Mesenchymal stem cell (in vitro differentiated cells and primary cell): ENCODE results near the gene TENM3.

Experiments
- DNase-seq: peaks from one replicate; pipeline ENCODE4 v3.0.0-alpha.2; 2013
- H2AFZ ChIP-seq: one replicate; pipeline ENCODE4 v1.6.1; 2013; ENCODE audit warnings: low read depth, mild to moderate bottlenecking, control low read depth, inconsistent platforms, low read length, moderate library complexity
- H2AK5ac ChIP-seq: 2 replicates; pipeline ENCODE4 v1.6.1; 2013; ENCODE audit warnings: low read length, moderate library complexity, mild to moderate bottlenecking, inconsistent platforms; ENCODE audit not compliant: severe bottlenecking
- H2BK120ac ChIP-seq: one replicate; pipeline ENCODE4 v1.6.1; 2013; ENCODE audit warnings: low read depth, mild to moderate bottlenecking, inconsistent platforms, low read length, moderate library complexity
- H2BK12ac ChIP-seq, 2 experiments: one replicate each; pipeline ENCODE4 v1.6.1; 2013; ENCODE audit warnings: inconsistent platforms in 2 of 2, low read length in 2 of 2, mild to moderate bottlenecking in 2 of 2, moderate library complexity in 2 of 2, control low read depth in 1 of 2
- H2BK15ac ChIP-seq: one replicate; pipeline ENCODE4 v1.6.1; 2013; ENCODE audit warnings: mild to moderate bottlenecking, low read depth, inconsistent platforms; ENCODE audit not compliant: poor library complexity, severe bottlenecking
- H2BK5ac ChIP-seq: 2 replicates; pipeline ENCODE4 v1.6.1; 2013; ENCODE audit warnings: low read depth, mild to moderate bottlenecking, low read length, control low read depth, inconsistent platforms; ENCODE audit not compliant: poor library complexity, severe bottlenecking
- H3K14ac ChIP-seq, 2 experiments: one replicate each; pipeline ENCODE4 v1.6.1; 2013; ENCODE audit warnings: inconsistent platforms in 2 of 2, low read length in 2 of 2, control low read depth in 1 of 2, mild to moderate bottlenecking in 1 of 2, moderate library complexity in 1 of 2
- H3K18ac ChIP-seq, 2 experiments: one replicate each; pipeline ENCODE4 v1.6.1; 2013; ENCODE audit warnings: inconsistent platforms in 2 of 2, low read length in 2 of 2, control low read depth in 1 of 2, low read depth in 1 of 2, mild to moderate bottlenecking in 1 of 2
- H3K23ac ChIP-seq, 2 experiments: one replicate each; pipeline ENCODE4 v1.6.1; 2013; ENCODE audit warnings: inconsistent platforms in 2 of 2, low read length in 2 of 2, mild to moderate bottlenecking in 2 of 2, moderate library complexity in 2 of 2, control low read depth in 1 of 2
- H3K27ac ChIP-seq: 2 replicates; pipeline ENCODE4 v1.5.1; 2013; ENCODE audit warnings: mild to moderate bottlenecking, moderate library complexity, low read length, control low read depth, inconsistent platforms; ENCODE audit not compliant: poor library complexity, severe bottlenecking
- H3K27me3 ChIP-seq, 2 experiments: 2 replicates each; pipeline versions ENCODE4 v1.6.1 to v1.7.0; 2013; ENCODE audit warnings: low read length in 2 of 2, mild to moderate bottlenecking in 2 of 2, moderate library complexity in 2 of 2, control low read depth in 1 of 2, inconsistent platforms in 1 of 2; ENCODE audit not compliant: control insufficient read depth in 1 of 2, insufficient read depth in 1 of 2
- H3K36me3 ChIP-seq, 2 experiments: 2 replicates each; pipeline versions ENCODE4 v1.6.1 to v1.7.0; 2013; ENCODE audit warnings: low read length in 2 of 2, control low read depth in 1 of 2, inconsistent platforms in 1 of 2, low read depth in 1 of 2, mild to moderate bottlenecking in 1 of 2; ENCODE audit not compliant: insufficient read depth in 2 of 2, control insufficient read depth in 1 of 2
- H3K4ac ChIP-seq, 2 experiments: one replicate each; pipeline ENCODE4 v1.6.1; 2013; ENCODE audit warnings: inconsistent platforms in 2 of 2, low read length in 2 of 2, mild to moderate bottlenecking in 2 of 2, moderate library complexity in 2 of 2, control low read depth in 1 of 2, low read depth in 1 of 2
- H3K4me1 ChIP-seq: 2 replicates; pipeline ENCODE4 v1.6.1; 2013; ENCODE audit warnings: low read depth, low read length, control low read depth; ENCODE audit not compliant: control insufficient read depth, insufficient read depth
- H3K4me2 ChIP-seq: 2 replicates; pipeline ENCODE4 v1.6.1; 2013; ENCODE audit warnings: low read length, mild to moderate bottlenecking, inconsistent platforms; ENCODE audit not compliant: poor library complexity, severe bottlenecking
- H3K4me3 ChIP-seq, 2 experiments: 2 replicates each; pipeline versions ENCODE4 v1.5.1 to v1.7.0; 2013; ENCODE audit warnings: low read length in 2 of 2, mild to moderate bottlenecking in 2 of 2, control low read depth in 1 of 2, low read depth in 1 of 2; ENCODE audit not compliant: insufficient read depth in 1 of 2
- H3K79me1 ChIP-seq: replicated peaks from 2 replicates; pipeline ENCODE4 v1.6.1; 2013; ENCODE audit warnings: mild to moderate bottlenecking, control low read depth, low read length, inconsistent platforms; ENCODE audit not compliant: poor library complexity, severe bottlenecking
- H3K9ac ChIP-seq: 2 replicates; pipeline ENCODE4 v1.7.0; 2013; ENCODE audit warnings: mild to moderate bottlenecking, low read length, moderate library complexity
- H3K9me3 ChIP-seq: 2 replicates; pipeline ENCODE4 v1.7.0; 2013; ENCODE audit warnings: mild to moderate bottlenecking, low read length; ENCODE audit not compliant: control insufficient read depth
- H4K8ac ChIP-seq: one replicate; pipeline ENCODE4 v1.6.1; 2013; ENCODE audit warnings: inconsistent platforms, mild to moderate bottlenecking, low read length, moderate library complexity
- H4K91ac ChIP-seq: one replicate; pipeline ENCODE4 v1.6.1; 2013; ENCODE audit warnings: mild to moderate bottlenecking, low read length, inconsistent platforms
- WGBS: methylation state at CpG from one replicate; pipeline ENCODE4 v1.1.7; 2013; ENCODE audit warnings: mixed read lengths; 5-methylcytosine and 5-hydroxymethylcytosine counted together

TENM3 gene

GRCh38 chr4:182644683-182645050 lies 401.5 kb downstream of the TENM3 start:
- no peak overlapping the region for H3K9ac ChIP-seq
- no peak overlapping the region for H3K14ac ChIP-seq
- no peaks in the 10 kb centered on the region for H3K27me3 ChIP-seq
- no peak overlapping the region for H4K91ac ChIP-seq
- H3K9me3 ChIP-seq = peaks cover 8% of the 10 kb centered on the region
- no peak overlapping the region for H4K8ac ChIP-seq
- H3K18ac ChIP-seq = no peak overlapping the region
- H2BK12ac ChIP-seq = no peak overlapping the region
- H3K27ac ChIP-seq = no peak overlapping the region
- no peak overlapping the region for H3K23ac ChIP-seq
- H3K79me1 ChIP-seq = peaks cover 4% of the 10 kb centered on the region
- H2BK120ac ChIP-seq = no peak overlapping the region
- H2BK5ac ChIP-seq = no peak overlapping the region
- no peak for DNase-seq
- no peak overlapping the region for H2AFZ ChIP-seq
- no CpG with 5 or more reads among the region's 1 CpG for WGBS
- H3K4ac ChIP-seq = no peak overlapping the region
- H2AK5ac ChIP-seq = no peak overlapping the region
- H3K4me1 ChIP-seq = peaks cover 3% of the 10 kb centered on the region
- no peak overlapping the region for H3K4me2 ChIP-seq
- H2BK15ac ChIP-seq = no peak overlapping the region
- H3K36me3 ChIP-seq = no peaks in the 10 kb centered on the region
- H3K4me3 ChIP-seq = no peak overlapping the region

GRCh38 chr4:182645511-182645910 lies 402.3 kb downstream of the TENM3 start:
- Histone ChIP-seq H3K4me3 (no peak overlapping the region), H2BK120ac (no peak overlapping the region), H3K23ac (no peak overlapping the region), H3K27me3 (no peaks in the 10 kb centered on the region), H4K8ac (no peak overlapping the region), H3K4ac (no peak overlapping the region), H3K9me3 (peaks cover 8% of the 10 kb centered on the region), H3K9ac (no peak overlapping the region), H3K27ac (no peak overlapping the region), H2AFZ (no peak overlapping the region), H3K18ac (no peak overlapping the region), H3K36me3 (no peaks in the 10 kb centered on the region), H2BK15ac (no peak overlapping the region), H2BK12ac (no peak overlapping the region), H3K14ac (no peak overlapping the region), H4K91ac (no peak overlapping the region), H3K4me1 (peaks cover 3% of the 10 kb centered on the region), H2AK5ac (no peak overlapping the region), H2BK5ac (no peak overlapping the region), H3K79me1 (peaks cover 6% of the 10 kb centered on the region), H3K4me2 (no peak overlapping the region)
- whole genome bisulfite sequencing = no CpG with 5 or more reads among the region's 1 CpG
- DNase-seq = no peak

GRCh38 chr4:182647646-182648300 lies 404.6 kb downstream of the TENM3 start:
- H3K4me3 ChIP-seq = no peak overlapping the region
- H3K4me2 ChIP-seq = no peak overlapping the region
- no peak overlapping the region for H4K91ac ChIP-seq
- H4K8ac ChIP-seq = no peak overlapping the region
- H3K18ac ChIP-seq = no peak overlapping the region
- H3K9me3 ChIP-seq = peaks cover 8% of the 10 kb centered on the region
- no peak overlapping the region for H3K9ac ChIP-seq
- no peak overlapping the region for H3K27ac ChIP-seq
- H3K79me1 ChIP-seq = peaks cover 8% of the 10 kb centered on the region
- no peaks in the 10 kb centered on the region for H3K27me3 ChIP-seq
- no peak for DNase-seq
- H2BK120ac ChIP-seq = no peak overlapping the region
- 92% methylated on average over 4 of the region's 4 CpGs for WGBS
- H3K14ac ChIP-seq = no peak overlapping the region
- H3K23ac ChIP-seq = no peak overlapping the region
- H2BK12ac ChIP-seq = no peak overlapping the region
- no peak overlapping the region for H2BK15ac ChIP-seq
- H2AK5ac ChIP-seq = no peak overlapping the region
- H2BK5ac ChIP-seq = no peak overlapping the region
- no peak overlapping the region for H2AFZ ChIP-seq
- peaks cover 3% of the 10 kb centered on the region for H3K4me1 ChIP-seq
- no peaks in the 10 kb centered on the region for H3K36me3 ChIP-seq
- H3K4ac ChIP-seq = no peak overlapping the region

- Histone ChIP-seq H3K18ac (no peak overlapping the region), H2AK5ac (no peak overlapping the region), H3K4me2 (no peak overlapping the region), H2BK15ac (no peak overlapping the region), H3K4ac (no peak overlapping the region), H3K27ac (no peak overlapping the region), H3K79me1 (peaks cover 8% of the 10 kb centered on the region), H3K9ac (no peak overlapping the region), H2AFZ (no peak overlapping the region), H4K8ac (no peak overlapping the region), H3K27me3 (no peaks in the 10 kb centered on the region), H3K4me3 (no peak overlapping the region), H3K36me3 (no peaks in the 10 kb centered on the region), H3K4me1 (peaks cover 3% of the 10 kb centered on the region), H2BK5ac (no peak overlapping the region), H2BK12ac (no peak overlapping the region), H3K23ac (no peak overlapping the region), H2BK120ac (no peak overlapping the region), H3K9me3 (peaks cover 8% of the 10 kb centered on the region), H4K91ac (no peak overlapping the region), H3K14ac (no peak overlapping the region)
- DNase-seq = no peak
Measured at GRCh38 chr4:182648766-182649165, 405.6 kb downstream of the TENM3 start.
